HCT116 (cell line): ENCODE measurements around the gene TUT4. TPM values are rescaled to one million over a fixed set of nuclear protein-coding genes. Genes with fewer than 3 reads are reported as not detected.

Source experiments
- ATAC-seq: fragments of 200-7000 bp; cut with Tn5 transposase; 2 replicates; pipeline ENCODE4 v1.9.1; 2020; ENCODE audit warnings: mild to moderate bottlenecking, moderate library complexity
- BruUV-seq: library from RNA; stranded (reverse); fragments of 400-500 nt; replicated peaks from 2 replicates; lab custom pipeline; 2021; lab: Mats Ljungman, UMichigan
- CTCF ChIA-PET: fragments of 300-600 bp; sonication (Branson Sonifier 250); formaldehyde crosslinking; loops from one replicate; lab custom pipeline; 2021; ENCODE audit warnings: antibody characterized with exemption; lab: Charles Lee
- POLR2A ChIA-PET: fragments of 300-600, 350-600 bp; sonication (Branson Sonifier 250); formaldehyde crosslinking; loops from one replicate; lab custom pipeline; 2021; ENCODE audit warnings: antibody characterized with exemption; lab: Charles Lee
- RAD21 ChIA-PET, 2 experiments: fragments of 300-600 bp; sonication (Branson Sonifier 250); formaldehyde crosslinking; loops; one replicate each; lab custom pipeline; 2023; ENCODE audit warnings: low total read pairs in 2 of 2; ENCODE audit not compliant: uncharacterized antibody in 2 of 2, unreplicated experiment in 2 of 2, low non-redundant PET in 1 of 2; lab: Charles Lee
- DNase-seq: peaks from one replicate; pipeline ENCODE4 v3.0.0-alpha.2; 2010; ENCODE audit warnings: low read depth, low spot score
- H2AFZ ChIP-seq: fragments of 200-600 bp; shearing (Covaris generic), sonication (generic); 2 replicates; pipeline ENCODE4 v1.6.1; 2017; ENCODE audit warnings: low read depth, mixed run types, mixed read lengths, antibody characterized with exemption, low read length; ENCODE audit not compliant: poor library complexity, severe bottlenecking
- H3K27ac ChIP-seq: 2 replicates; pipeline ENCODE4 v1.5.1; 2012; ENCODE audit warnings: low read depth, low read length
- H3K27me3 ChIP-seq: fragments of 200-600 bp; sonication (generic); 2 replicates; pipeline ENCODE4 v1.6.1; 2016; ENCODE audit warnings: mixed run types, low read length, mixed read lengths; ENCODE audit not compliant: insufficient read depth
- H3K36me3 ChIP-seq, 2 experiments: fragments of 200-500 bp in 1 of 2; fragments of 200-600 bp in 1 of 2; sonication (Bioruptor generic) in 1 of 2; sonication (generic) in 1 of 2; 2 replicates each; pipeline versions ENCODE4 v1.5.1 to v1.6.1; 2014 to 2016; ENCODE audit warnings: low read length in 2 of 2, inconsistent platforms in 1 of 2, mixed read lengths in 1 of 2, mixed run types in 1 of 2; ENCODE audit not compliant: insufficient read depth in 2 of 2, control insufficient read depth in 1 of 2
- H3K4me1 ChIP-seq, 2 experiments: fragments of 200-600 bp in 1 of 2; sonication (generic) in 1 of 2; 2 replicates each; pipeline versions ENCODE4 v1.5.1 to v1.6.1; 2012 to 2017; ENCODE audit warnings: low read length in 2 of 2, inconsistent platforms in 1 of 2, mild to moderate bottlenecking in 1 of 2, mixed read lengths in 1 of 2, mixed run types in 1 of 2, moderate library complexity in 1 of 2; ENCODE audit not compliant: insufficient read depth in 2 of 2, control insufficient read depth in 1 of 2
- H3K4me2 ChIP-seq: fragments of 200-600 bp; sonication (generic); 2 replicates; pipeline ENCODE4 v1.6.1; 2017; ENCODE audit warnings: mixed run types, low read length, mixed read lengths
- H3K4me3 ChIP-seq, 2 experiments: fragments of 200-600 bp in 1 of 2; sonication (generic) in 1 of 2; replicated peaks in 1 of 2; 2 replicates each; pipeline ENCODE4 v1.5.1; 2011 to 2016; ENCODE audit warnings: low read length in 2 of 2, control low read depth in 1 of 2, low read depth in 1 of 2, mild to moderate bottlenecking in 1 of 2, mixed read lengths in 1 of 2, mixed run types in 1 of 2
- H3K79me2 ChIP-seq: fragments of 200-600 bp; sonication (generic); 2 replicates; pipeline ENCODE4 v1.6.1; 2017; ENCODE audit warnings: mild to moderate bottlenecking, mixed run types, low read length, moderate library complexity, mixed read lengths; ENCODE audit not compliant: insufficient read depth
- H3K9ac ChIP-seq: fragments of 200-600 bp; sonication (generic); 2 replicates; pipeline ENCODE4 v1.6.1; 2016; ENCODE audit warnings: low read length, mixed read lengths
- H3K9me2 ChIP-seq: fragments of 200-600 bp; sonication (generic), shearing (Covaris generic); 2 replicates; pipeline ENCODE4 v1.6.1; 2017; ENCODE audit warnings: mixed run types, mild to moderate bottlenecking, moderate library complexity; ENCODE audit not compliant: insufficient read depth
- H3K9me3 ChIP-seq, 2 experiments: fragments of 200-500 bp in 1 of 2; fragments of 200-600 bp in 1 of 2; sonication (Bioruptor generic) in 1 of 2; sonication (generic) in 1 of 2; 2 replicates each; pipeline ENCODE4 v1.6.1; 2014 to 2017; ENCODE audit warnings: low read length in 2 of 2, mixed read lengths in 2 of 2, inconsistent platforms in 1 of 2, low read depth in 1 of 2, mild to moderate bottlenecking in 1 of 2, mixed run types in 1 of 2, moderate library complexity in 1 of 2; ENCODE audit not compliant: control insufficient read depth in 1 of 2, insufficient read depth in 1 of 2
- H4K20me1 ChIP-seq: fragments of 200-600 bp; sonication (generic), shearing (Covaris generic); 2 replicates; pipeline ENCODE4 v1.6.1; 2017; ENCODE audit warnings: mixed run types, mild to moderate bottlenecking, moderate library complexity; ENCODE audit not compliant: insufficient read depth
- EGR1 ChIP-seq: IDR thresholded peaks from 2 replicates; pipeline ENCODE4 v1.6.1; 2012; ENCODE audit warnings: low read depth
- EZH2 ChIP-seq: fragments of 200-600 bp; sonication (generic); IDR thresholded peaks from 2 replicates; pipeline ENCODE4 v1.6.1; 2017; ENCODE audit warnings: antibody characterized with exemption, mixed run types
- EZH2phosphoT487 ChIP-seq: fragments of 200-600 bp; IDR thresholded peaks from 2 replicates; pipeline ENCODE4 v1.6.1; 2018; ENCODE audit warnings: antibody characterized with exemption, borderline replicate concordance
- FOSL1 ChIP-seq: IDR thresholded peaks from 2 replicates; pipeline ENCODE4 v1.6.1; 2012; ENCODE audit warnings: low read depth
- POLR2A ChIP-seq: IDR thresholded peaks from 2 replicates; pipeline ENCODE4 v1.7.0; 2011; ENCODE audit warnings: borderline replicate concordance; ENCODE audit not compliant: insufficient read depth, insufficient read length; ENCODE audit errors: extremely low read depth
- POLR2AphosphoS5 ChIP-seq: IDR thresholded peaks from 2 replicates; pipeline ENCODE4 v1.6.1; 2011; ENCODE audit warnings: mild to moderate bottlenecking, low read depth, low read length, moderate library complexity
- RAD21 ChIP-seq: IDR thresholded peaks from 2 replicates; pipeline ENCODE4 v1.6.1; 2012; ENCODE audit warnings: low read depth, mild to moderate bottlenecking
- SP1 ChIP-seq: IDR thresholded peaks from 2 replicates; pipeline ENCODE4 v1.6.1; 2012; ENCODE audit warnings: low read depth
- TCF7L2 ChIP-seq: IDR thresholded peaks from 2 replicates; pipeline ENCODE4 v1.7.0; 2011; ENCODE audit warnings: borderline replicate concordance, inconsistent platforms; ENCODE audit not compliant: insufficient read depth, insufficient read length; ENCODE audit errors: extremely low read depth
- YY1 ChIP-seq: IDR thresholded peaks from 2 replicates; pipeline ENCODE4 v1.6.1; 2011; ENCODE audit warnings: low read length, low read depth, moderate library complexity, mild to moderate bottlenecking; ENCODE audit not compliant: insufficient replicate concordance; ENCODE audit errors: extremely low read depth
- intact Hi-C: fragments of 100-400 bp; cut with micrococcal nuclease; formaldehyde crosslinking; loops from 2 replicates; pipeline ENCODE4 v1.10.0; 2022
- total RNA-seq: library from RNA; stranded (reverse); gene quantifications from one replicate; pipeline ENCODE4 v1.2.1, GENCODE V29; 2021; ENCODE audit not compliant: unreplicated experiment
- TF ChIP-seq, protein P1 (sequence below): IDR thresholded peaks from 2 replicates; pipeline ENCODE4 v1.6.1; 2012
- TF ChIP-seq, protein P2 (sequence below): IDR thresholded peaks from 2 replicates; pipeline ENCODE4 v1.6.1; 2012
- TF ChIP-seq, protein P3 (sequence below): IDR thresholded peaks from 2 replicates; pipeline ENCODE4 v1.6.1; 2012; ENCODE audit warnings: low read depth
- TF ChIP-seq, protein P4 (sequence below): IDR thresholded peaks from 2 replicates; pipeline ENCODE4 v1.6.1; 2011; ENCODE audit warnings: mild to moderate bottlenecking, low read length, moderate library complexity; ENCODE audit not compliant: insufficient replicate concordance; ENCODE audit errors: extremely low read depth

TUT4 gene
- total RNA-seq, 1 experiment from 2014 or later, result 50.0 TPM

DNA sequence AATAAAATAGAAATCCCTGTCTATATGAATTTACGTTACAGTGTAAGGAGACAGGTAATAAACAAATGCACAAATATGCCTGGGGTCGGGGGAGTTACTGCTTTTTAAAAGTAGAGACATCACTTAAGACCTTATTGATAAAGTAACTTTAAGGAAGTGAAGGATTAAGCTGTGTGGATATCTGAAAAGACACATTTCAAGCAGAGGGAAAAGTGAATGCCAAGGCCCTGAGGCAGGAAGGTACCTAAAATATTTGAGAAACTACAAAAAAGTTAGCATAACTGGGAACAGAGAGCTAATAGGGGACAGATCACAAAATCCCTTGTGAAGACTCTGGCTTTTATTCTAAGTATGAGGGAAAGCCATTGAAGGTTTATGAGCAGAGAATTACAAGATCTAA is 41.5 kb downstream of the TUT4 start:
- ATAC-seq (no peak), DNase-seq (no peak)
- Histone ChIP-seq H3K36me3 (peaks cover 6 to 7% of the 10 kb centered on the region in 2 experiments; a peak in 2 of 4 replicates), H3K9ac (no peak overlapping the region), H3K79me2 (no peaks in the 10 kb centered on the region; the same call in 1 of the 2 replicates), H4K20me1 (peaks cover 8% of the 10 kb centered on the region), H3K27me3 (no peaks in the 10 kb centered on the region), H3K9me2 (no peaks in the 10 kb centered on the region), H3K9me3 (no peaks in the 10 kb centered on the region), H3K4me2 (no peak overlapping the region), H3K4me3 (no peak overlapping the region), H3K27ac (no peak overlapping the region), H2AFZ (no peak overlapping the region), H3K4me1 (no peaks in the 10 kb centered on the region)
- ChIA-PET CTCF (no interaction called here), RAD21 (no interaction called here), POLR2A (no interaction called here)
- no peak for TF ChIP-seq RAD21
- TF ChIP-seq, protein P1, sequence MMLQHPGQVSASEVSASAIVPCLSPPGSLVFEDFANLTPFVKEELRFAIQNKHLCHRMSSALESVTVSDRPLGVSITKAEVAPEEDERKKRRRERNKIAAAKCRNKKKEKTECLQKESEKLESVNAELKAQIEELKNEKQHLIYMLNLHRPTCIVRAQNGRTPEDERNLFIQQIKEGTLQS, result no peak
- no peak for TF ChIP-seq POLR2A
- TF ChIP-seq YY1, result no peak
- TF ChIP-seq TCF7L2, result no peak
- TF ChIP-seq, protein P2, sequence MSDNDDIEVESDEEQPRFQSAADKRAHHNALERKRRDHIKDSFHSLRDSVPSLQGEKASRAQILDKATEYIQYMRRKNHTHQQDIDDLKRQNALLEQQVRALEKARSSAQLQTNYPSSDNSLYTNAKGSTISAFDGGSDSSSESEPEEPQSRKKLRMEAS, result no peak
- TF ChIP-seq, protein P3, sequence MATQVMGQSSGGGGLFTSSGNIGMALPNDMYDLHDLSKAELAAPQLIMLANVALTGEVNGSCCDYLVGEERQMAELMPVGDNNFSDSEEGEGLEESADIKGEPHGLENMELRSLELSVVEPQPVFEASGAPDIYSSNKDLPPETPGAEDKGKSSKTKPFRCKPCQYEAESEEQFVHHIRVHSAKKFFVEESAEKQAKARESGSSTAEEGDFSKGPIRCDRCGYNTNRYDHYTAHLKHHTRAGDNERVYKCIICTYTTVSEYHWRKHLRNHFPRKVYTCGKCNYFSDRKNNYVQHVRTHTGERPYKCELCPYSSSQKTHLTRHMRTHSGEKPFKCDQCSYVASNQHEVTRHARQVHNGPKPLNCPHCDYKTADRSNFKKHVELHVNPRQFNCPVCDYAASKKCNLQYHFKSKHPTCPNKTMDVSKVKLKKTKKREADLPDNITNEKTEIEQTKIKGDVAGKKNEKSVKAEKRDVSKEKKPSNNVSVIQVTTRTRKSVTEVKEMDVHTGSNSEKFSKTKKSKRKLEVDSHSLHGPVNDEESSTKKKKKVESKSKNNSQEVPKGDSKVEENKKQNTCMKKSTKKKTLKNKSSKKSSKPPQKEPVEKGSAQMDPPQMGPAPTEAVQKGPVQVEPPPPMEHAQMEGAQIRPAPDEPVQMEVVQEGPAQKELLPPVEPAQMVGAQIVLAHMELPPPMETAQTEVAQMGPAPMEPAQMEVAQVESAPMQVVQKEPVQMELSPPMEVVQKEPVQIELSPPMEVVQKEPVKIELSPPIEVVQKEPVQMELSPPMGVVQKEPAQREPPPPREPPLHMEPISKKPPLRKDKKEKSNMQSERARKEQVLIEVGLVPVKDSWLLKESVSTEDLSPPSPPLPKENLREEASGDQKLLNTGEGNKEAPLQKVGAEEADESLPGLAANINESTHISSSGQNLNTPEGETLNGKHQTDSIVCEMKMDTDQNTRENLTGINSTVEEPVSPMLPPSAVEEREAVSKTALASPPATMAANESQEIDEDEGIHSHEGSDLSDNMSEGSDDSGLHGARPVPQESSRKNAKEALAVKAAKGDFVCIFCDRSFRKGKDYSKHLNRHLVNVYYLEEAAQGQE, result no peak
- TF ChIP-seq EGR1, result no peak
- TF ChIP-seq, protein P4, sequence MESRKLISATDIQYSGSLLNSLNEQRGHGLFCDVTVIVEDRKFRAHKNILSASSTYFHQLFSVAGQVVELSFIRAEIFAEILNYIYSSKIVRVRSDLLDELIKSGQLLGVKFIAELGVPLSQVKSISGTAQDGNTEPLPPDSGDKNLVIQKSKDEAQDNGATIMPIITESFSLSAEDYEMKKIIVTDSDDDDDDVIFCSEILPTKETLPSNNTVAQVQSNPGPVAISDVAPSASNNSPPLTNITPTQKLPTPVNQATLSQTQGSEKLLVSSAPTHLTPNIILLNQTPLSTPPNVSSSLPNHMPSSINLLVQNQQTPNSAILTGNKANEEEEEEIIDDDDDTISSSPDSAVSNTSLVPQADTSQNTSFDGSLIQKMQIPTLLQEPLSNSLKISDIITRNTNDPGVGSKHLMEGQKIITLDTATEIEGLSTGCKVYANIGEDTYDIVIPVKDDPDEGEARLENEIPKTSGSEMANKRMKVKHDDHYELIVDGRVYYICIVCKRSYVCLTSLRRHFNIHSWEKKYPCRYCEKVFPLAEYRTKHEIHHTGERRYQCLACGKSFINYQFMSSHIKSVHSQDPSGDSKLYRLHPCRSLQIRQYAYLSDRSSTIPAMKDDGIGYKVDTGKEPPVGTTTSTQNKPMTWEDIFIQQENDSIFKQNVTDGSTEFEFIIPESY, result no peak
- TF ChIP-seq EZH2phosphoT487, result no peak
- TF ChIP-seq SP1, result no peak
- no peak for TF ChIP-seq FOSL1
- TF ChIP-seq EZH2, result no peak
- no peak for TF ChIP-seq POLR2AphosphoS5
- no TSS peak for BruUV-seq
- intact Hi-C loops, result no loop called here
